GM06990 (cell line): ENCODE results near the gene ITGB8.

Source experiments
- DNase-seq: peaks from one replicate; pipeline ENCODE4 v3.0.0-alpha.2; 2011; ENCODE audit not compliant: insufficient read length; ENCODE audit errors: extremely low read depth
- H3K27me3 ChIP-seq: replicated peaks from 2 replicates; pipeline ENCODE4 v1.6.0; 2011; ENCODE audit warnings: low read length; ENCODE audit not compliant: control insufficient read depth, insufficient read depth
- H3K36me3 ChIP-seq: 2 replicates; pipeline ENCODE4 v1.5.1; 2011; ENCODE audit warnings: low read length; ENCODE audit not compliant: control insufficient read depth, insufficient read depth
- H3K4me3 ChIP-seq: replicated peaks from 2 replicates; pipeline ENCODE4 v1.5.1; 2011; ENCODE audit warnings: low read depth, mild to moderate bottlenecking, control low read depth, low read length
- TF ChIP-seq, protein P1 (sequence below): IDR thresholded peaks from 2 replicates; pipeline ENCODE4 v1.5.1; 2011; ENCODE audit warnings: low read length, control low read depth, mild to moderate bottlenecking, inconsistent platforms; ENCODE audit not compliant: insufficient read depth, poor library complexity, severe bottlenecking

ITGB8 gene

DNA sequence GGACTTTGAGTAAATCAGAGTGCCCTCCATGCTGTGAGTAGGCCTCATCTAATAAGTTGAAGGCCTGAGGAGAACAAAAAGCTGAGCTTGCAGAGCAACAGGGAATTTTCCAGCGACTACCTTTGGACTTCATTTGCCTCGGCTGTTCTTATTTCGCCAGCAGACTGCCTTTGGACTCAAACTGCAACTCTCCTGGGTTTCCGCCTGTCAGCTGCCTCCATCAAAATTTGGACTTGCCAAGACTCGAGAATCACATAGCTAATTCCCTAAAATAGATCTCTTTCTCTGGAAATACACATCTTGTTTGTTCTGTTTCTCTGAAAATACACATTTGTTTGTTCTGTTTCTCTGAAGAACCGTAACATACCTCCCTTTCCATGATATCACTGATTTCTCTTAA is 93.8 kb downstream of the ITGB8 start:
- DNase-seq, result no peak
- no peaks in the 10 kb centered on the region for H3K27me3 ChIP-seq
- H3K36me3 ChIP-seq, result no peaks in the 10 kb centered on the region
- TF ChIP-seq, protein P1, sequence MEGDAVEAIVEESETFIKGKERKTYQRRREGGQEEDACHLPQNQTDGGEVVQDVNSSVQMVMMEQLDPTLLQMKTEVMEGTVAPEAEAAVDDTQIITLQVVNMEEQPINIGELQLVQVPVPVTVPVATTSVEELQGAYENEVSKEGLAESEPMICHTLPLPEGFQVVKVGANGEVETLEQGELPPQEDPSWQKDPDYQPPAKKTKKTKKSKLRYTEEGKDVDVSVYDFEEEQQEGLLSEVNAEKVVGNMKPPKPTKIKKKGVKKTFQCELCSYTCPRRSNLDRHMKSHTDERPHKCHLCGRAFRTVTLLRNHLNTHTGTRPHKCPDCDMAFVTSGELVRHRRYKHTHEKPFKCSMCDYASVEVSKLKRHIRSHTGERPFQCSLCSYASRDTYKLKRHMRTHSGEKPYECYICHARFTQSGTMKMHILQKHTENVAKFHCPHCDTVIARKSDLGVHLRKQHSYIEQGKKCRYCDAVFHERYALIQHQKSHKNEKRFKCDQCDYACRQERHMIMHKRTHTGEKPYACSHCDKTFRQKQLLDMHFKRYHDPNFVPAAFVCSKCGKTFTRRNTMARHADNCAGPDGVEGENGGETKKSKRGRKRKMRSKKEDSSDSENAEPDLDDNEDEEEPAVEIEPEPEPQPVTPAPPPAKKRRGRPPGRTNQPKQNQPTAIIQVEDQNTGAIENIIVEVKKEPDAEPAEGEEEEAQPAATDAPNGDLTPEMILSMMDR, result no peak
- H3K4me3 ChIP-seq, result no peak overlapping the region

DNA sequence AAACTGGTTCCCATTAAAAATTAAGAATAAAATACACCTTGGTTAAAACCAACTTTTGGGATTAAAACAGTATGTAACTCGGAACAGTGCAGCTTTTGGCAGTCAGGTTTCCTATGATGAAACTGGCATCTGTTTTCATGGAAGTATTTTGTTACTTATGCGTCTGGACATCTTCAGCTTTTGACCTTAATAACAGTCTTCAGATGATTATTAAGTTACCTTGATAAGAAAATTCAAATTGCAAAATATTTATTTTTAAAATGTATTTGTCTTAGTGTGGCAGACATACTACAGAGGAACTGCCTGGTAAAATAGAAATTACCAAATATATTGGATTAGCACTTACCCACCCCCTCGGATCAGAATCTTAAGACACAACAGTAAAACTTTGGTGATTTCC is 100.0 kb downstream of the ITGB8 start:
- no peak overlapping the region for H3K4me3 ChIP-seq
- no peak for DNase-seq
- TF ChIP-seq, protein P1, result no peak
- H3K36me3 ChIP-seq, result no peaks in the 10 kb centered on the region
- H3K27me3 ChIP-seq, result no peaks in the 10 kb centered on the region

DNA sequence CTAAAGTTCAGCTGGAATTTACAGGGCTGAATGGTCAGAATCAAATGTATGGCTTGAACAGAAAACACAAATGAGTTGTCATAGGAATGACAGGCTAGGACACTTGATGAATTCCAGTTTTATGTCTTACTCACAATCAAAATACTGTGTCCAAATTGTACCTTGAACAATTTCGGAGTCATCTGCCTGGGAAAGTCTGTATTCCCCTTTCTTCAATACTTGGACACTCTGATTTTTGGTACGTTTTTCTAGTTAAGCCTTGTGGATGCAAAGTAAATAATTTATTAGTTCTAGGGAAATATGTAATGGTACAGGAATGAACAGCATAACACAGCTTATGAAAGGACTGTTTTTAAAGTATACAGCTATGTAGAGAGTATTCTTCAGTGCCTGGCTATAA is 100.4 kb downstream of the ITGB8 start:
- Histone ChIP-seq H3K27me3 (no peaks in the 10 kb centered on the region), H3K36me3 (no peaks in the 10 kb centered on the region), H3K4me3 (no peak overlapping the region)
- TF ChIP-seq, protein P1, result no peak
- no peak for DNase-seq

DNA sequence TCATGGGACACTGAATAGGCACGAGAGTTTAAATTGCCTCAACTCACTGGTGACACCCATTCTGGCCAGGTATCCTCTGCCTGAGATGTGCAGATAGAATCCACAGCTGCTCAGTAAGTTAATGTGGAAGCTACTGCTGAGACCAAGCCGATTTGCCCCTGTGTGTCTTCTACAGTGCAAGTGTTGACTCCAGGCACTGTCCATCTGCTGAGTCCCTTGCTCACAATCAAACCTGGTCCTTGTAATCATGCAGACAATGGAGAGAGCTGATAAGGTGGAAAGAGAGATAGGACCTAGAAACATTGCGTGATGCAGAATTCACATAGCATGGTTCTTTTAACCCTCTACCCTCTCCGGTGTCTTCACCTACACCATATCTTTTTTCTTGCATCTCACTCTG is 101.4 kb downstream of the ITGB8 start:
- H3K4me3 ChIP-seq, result no peak overlapping the region
- H3K36me3 ChIP-seq, result no peaks in the 10 kb centered on the region
- H3K27me3 ChIP-seq, result no peaks in the 10 kb centered on the region
- TF ChIP-seq, protein P1, result no peak
- DNase-seq, result no peak

DNA sequence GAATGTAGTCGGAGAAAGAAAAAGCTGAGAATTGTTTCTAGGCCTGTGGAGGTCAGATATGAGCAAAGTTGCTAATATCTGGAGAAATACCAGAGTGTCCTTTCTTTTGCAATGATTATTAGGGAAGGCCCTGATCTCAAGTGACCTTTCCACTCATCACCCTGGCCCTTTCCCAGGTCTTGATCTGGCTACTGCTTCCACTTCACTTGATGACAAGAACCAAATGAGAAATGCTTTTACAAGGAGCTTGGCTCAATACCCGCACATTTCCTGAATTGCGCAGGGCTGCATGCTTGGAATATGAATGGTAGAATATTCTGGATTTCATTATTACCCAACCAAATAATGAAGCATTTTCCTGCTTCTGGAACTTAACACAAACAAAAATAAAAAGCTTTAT is 104.6 kb downstream of the ITGB8 start:
- Histone ChIP-seq H3K36me3 (no peaks in the 10 kb centered on the region), H3K4me3 (no peak overlapping the region), H3K27me3 (no peaks in the 10 kb centered on the region)
- TF ChIP-seq, protein P1, result no peak
- DNase-seq, result no peak

DNA sequence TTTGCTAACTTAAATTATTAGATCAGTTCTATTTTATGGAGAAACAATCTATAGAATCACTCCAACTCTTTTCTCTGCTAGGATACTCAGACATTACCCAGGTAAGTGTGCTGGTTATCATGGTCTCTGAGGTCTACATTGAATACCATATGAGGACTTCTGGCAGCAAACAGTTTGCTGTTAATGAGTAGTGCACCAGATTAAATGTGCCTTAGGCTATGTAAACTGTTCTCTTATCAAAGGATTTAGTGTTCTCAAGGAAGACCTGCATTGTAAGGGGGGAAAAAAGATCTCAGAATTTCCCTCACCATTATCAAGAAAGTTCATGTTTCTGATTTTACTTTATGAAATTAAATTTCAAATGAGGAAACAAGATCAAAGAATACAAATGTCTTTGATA is 107.5 kb downstream of the ITGB8 start:
- Histone ChIP-seq H3K4me3 (no peak overlapping the region), H3K27me3 (no peaks in the 10 kb centered on the region), H3K36me3 (no peaks in the 10 kb centered on the region)
- TF ChIP-seq, protein P1, result no peak
- DNase-seq, result no peak
